GM21737 (cell line): ENCODE results near the gene NLN.
"Not testable (repeated sequence)": the region's sequence is repeated elsewhere in the genome, so short reads cannot be mapped to it uniquely, and the experiment has no call there.

Source experiments
- ATAC-seq: cut with Tn5 transposase; IDR thresholded peaks from one replicate; pipeline ENCODE4 v1.9.1; 2021; ENCODE audit warnings: mild to moderate bottlenecking, moderate library complexity; ENCODE audit not compliant: unreplicated experiment

NLN gene

GRCh38 chr5:65866837-65867521, 145.0 kb downstream of the NLN start:
- ATAC-seq = no peak

DNA sequence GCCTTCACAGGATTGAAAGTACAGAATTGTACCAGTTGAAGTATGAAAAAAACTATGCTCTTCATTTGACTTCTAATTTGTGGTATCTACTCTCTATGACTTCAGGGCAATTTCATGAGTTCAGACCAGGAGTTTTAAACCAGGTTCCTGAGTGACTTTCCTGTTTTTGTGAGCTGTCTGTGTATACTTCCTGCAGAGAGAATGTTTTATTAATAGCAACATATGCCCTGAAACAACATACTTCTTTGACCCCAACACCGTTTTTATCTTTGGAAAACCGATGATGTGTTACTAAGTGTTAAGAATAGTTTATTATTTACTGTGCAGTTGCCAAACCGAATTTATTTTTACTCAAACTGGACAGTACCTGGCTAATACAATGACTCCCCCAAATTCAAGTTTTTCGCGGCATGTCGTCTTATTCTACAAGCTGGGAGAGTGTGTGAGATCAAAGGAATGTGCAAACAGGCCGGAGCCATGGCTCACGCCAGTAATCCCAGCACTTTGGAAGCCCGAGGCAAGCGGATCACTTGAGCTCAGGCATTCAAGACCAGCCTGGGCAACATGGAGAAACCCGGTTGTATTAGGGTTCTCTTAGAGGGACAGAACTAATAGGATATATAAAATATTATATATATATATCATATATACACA, 145.7 kb downstream of the NLN start:
- ATAC-seq = no peak

DNA sequence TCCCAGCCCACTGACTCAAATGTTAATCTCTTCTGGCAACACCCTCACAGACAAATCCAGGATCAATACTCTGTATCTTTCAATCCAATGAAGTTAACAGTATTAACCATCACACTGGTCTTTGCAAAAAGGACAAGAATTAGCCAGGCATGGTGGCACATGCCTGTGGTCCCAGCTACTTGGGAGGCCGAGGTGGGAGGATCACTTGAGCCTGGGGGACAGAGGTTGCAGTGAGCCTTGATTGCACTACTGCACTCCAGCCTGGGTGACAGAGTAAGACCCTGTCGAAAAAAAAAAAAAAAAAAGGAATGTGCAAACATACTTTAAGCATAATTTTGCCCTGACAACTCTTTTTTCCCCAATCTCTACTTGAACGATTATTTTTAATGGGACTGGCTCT, 146.5 kb downstream of the NLN start:
- no peak for ATAC-seq

- ATAC-seq = no peak
These were observed 149.2 kb downstream of the NLN start for GRCh38 chr5:65871182-65871581.

DNA sequence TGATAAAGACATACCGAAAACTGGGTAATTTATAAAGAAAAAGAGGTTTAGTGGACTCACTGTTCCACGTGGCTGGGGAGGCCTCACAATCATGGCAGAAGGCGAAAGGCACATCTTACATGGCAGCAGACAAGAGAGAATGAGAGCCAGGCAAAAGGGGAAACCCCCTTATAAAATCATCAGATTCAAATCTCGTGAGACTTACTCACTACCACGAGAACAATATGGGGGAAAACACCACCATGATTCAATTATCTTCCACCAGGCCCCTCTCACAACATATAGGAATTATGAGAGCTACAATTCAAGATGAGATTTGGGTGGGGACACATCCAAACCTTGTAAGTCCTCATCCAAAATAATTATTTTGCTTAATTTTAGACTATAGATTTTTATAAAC, 149.8 kb downstream of the NLN start:
- not testable (repeated sequence) for ATAC-seq

DNA sequence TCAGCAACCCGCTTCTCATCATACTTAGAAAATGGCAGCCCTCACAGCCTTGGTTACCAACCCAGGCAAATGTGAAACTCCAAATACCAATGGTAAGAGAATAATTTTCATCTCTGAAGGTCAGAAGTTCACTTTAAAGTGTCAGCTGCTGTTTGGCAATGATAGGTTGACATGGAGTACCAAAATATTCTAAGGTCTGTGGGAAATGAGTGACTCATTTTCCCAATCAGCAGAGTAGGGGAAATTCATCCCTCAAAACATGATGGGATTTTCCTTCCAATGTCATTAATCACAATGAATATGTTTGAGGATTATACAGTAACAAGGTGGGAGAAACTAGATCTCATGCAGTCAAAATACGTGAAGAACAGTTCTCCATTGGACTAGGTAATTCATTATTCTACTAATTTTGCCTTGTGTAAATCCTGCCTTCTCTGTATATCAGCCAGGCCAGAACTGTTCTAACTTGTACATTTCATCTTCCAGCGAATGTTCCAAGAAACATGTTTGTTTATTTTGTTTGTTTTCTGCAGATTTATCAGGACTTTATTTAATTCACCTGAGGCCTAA, 151.3 kb downstream of the NLN start:
- no peak for ATAC-seq

- no peak for ATAC-seq
These were observed 152.2 kb downstream of the NLN start for GRCh38 chr5:65874241-65874640.

GRCh38 chr5:65876496-65876895, 154.5 kb downstream of the NLN start:
- no peak for ATAC-seq

- no peak for ATAC-seq
These were observed 155.0 kb downstream of the NLN start for GRCh38 chr5:65876970-65877369.
